ENCODE data around the gene COCH. TPM values are rescaled to one million over a fixed set of nuclear protein-coding genes. Genes with fewer than 3 reads are reported as not detected.
A peak's percentile ranks its signal among the peaks of the same experiment; 100 is the strongest.

COCH gene
- total RNA-seq = 1 to 10 TPM in 3 of 4 donors, under 1 TPM in 1; 0.42 to 4.5 (median 3.0) TPM

GRCh38 chr14:30874120-30874998 lies at the start of gene COCH:
Gene COCH, plus strand, starts transcription at chr14:30874559. Its CDS starts 380 bp downstream, at chr14:30874939.
- WGBS = 5% methylated on average over 11 of the region's 99 CpGs
- TF ChIP-seq POLR2AphosphoS5 (IDR thresholded peaks at IDR 0.05) (no peak), CTCF (IDR thresholded peaks at IDR 0.05) (peak; percentile 23 to 45 (median 38))

GRCh38 chr14:30826070-30826469 lies 48.3 kb upstream of the COCH start:
- Histone ChIP-seq H3K4me3 (no peak overlapping the region), H3K36me3 (no peaks in the 10 kb centered on the region), H3K27ac (replicated peaks in 1 of 4) (no peak overlapping the region), H3K9me3 (peaks cover 0 to 21% (median 13%) of the 10 kb centered on the region in 4 donors), H3K4me1 (no peaks in the 10 kb centered on the region), H3K27me3 (no peaks in the 10 kb centered on the region)
- TF ChIP-seq CTCF (IDR thresholded peaks at IDR 0.05) (no peak), POLR2AphosphoS5 (IDR thresholded peaks at IDR 0.05) (no peak)
- intact Hi-C loops (cut with DNase I) = no loop called here
- WGBS = 96% methylated on average over 1 of the region's 1 CpG
- no peak for DNase-seq (ENCODE audit: extremely low spot score)

More at GRCh38 chr14:30874120-30874998, at the start of gene COCH:
- Histone ChIP-seq H3K27ac (replicated peaks in 1 of 4) (no peak within 1 kb of the TSS), H3K4me3 (peak within 1 kb of the TSS; percentile 60 to 64 (median 61)), H3K36me3 (no peaks in the 10 kb centered on the region), H3K9me3 (no peaks in the 10 kb centered on the region), H3K4me1 (peaks cover 14 to 23% (median 20%) of the 10 kb centered on the region in 4 donors), H3K27me3 (peaks cover 6 to 43% (median 22%) of the 10 kb centered on the region in 4 donors)
- no peak for DNase-seq (ENCODE audit: extremely low spot score)
- intact Hi-C loops (cut with DNase I) = no loop called here

GRCh38 chr14:30829853-30830252 lies 44.5 kb upstream of the COCH start:
- no peak for DNase-seq (ENCODE audit: extremely low spot score)
- TF ChIP-seq POLR2AphosphoS5 (IDR thresholded peaks at IDR 0.05) (no peak), EP300 (IDR thresholded peaks at IDR 0.05) (no peak)
- no peak overlapping the region for H3K4me3 ChIP-seq
- H3K27ac ChIP-seq (replicated peaks in 1 of 4) = no peak overlapping the region
- H3K36me3 ChIP-seq = no peaks in the 10 kb centered on the region
- H3K9me3 ChIP-seq = peaks cover 0 to 19% (median 11%) of the 10 kb centered on the region in 4 donors
- WGBS = 83% methylated on average over 4 of the region's 4 CpGs
- H3K4me1 ChIP-seq = no peaks in the 10 kb centered on the region
- intact Hi-C loops (cut with DNase I) = no loop called here
- H3K27me3 ChIP-seq = no peaks in the 10 kb centered on the region

GRCh38 chr14:30834353-30834752 lies 40.0 kb upstream of the COCH start:
- Histone ChIP-seq H3K27me3 (no peaks in the 10 kb centered on the region), H3K9me3 (no peaks in the 10 kb centered on the region), H3K4me1 (no peaks in the 10 kb centered on the region), H3K4me3 (no peak overlapping the region), H3K36me3 (no peaks in the 10 kb centered on the region), H3K27ac (replicated peaks in 1 of 4) (no peak overlapping the region)
- intact Hi-C loops (cut with DNase I) = no loop called here
- DNase-seq (ENCODE audit: extremely low spot score) = no peak
- TF ChIP-seq EP300 (IDR thresholded peaks at IDR 0.05) (no peak), POLR2A (IDR thresholded peaks at IDR 0.05; ENCODE audit: low read depth) (no peak), POLR2AphosphoS5 (IDR thresholded peaks at IDR 0.05) (no peak), CTCF (IDR thresholded peaks at IDR 0.05) (no peak)

GRCh38 chr14:30838351-30838750 lies 36.0 kb upstream of the COCH start:
- H3K4me1 ChIP-seq = no peaks in the 10 kb centered on the region
- WGBS = 88% methylated on average over 2 of the region's 2 CpGs
- intact Hi-C loops (cut with DNase I) = no loop called here

More at GRCh38 chr14:30838351-30838750, 36.0 kb upstream of the COCH start:
- TF ChIP-seq POLR2AphosphoS5 (IDR thresholded peaks at IDR 0.05) (no peak), EP300 (IDR thresholded peaks at IDR 0.05) (no peak), CTCF (IDR thresholded peaks at IDR 0.05) (no peak), POLR2A (IDR thresholded peaks at IDR 0.05; ENCODE audit: low read depth) (no peak)
- no peak for DNase-seq (ENCODE audit: extremely low spot score)
- no peaks in the 10 kb centered on the region for H3K27me3 ChIP-seq
- H3K36me3 ChIP-seq = no peaks in the 10 kb centered on the region
- H3K4me3 ChIP-seq = no peak overlapping the region
- H3K27ac ChIP-seq (replicated peaks in 1 of 4) = no peak overlapping the region
- H3K9me3 ChIP-seq = no peaks in the 10 kb centered on the region
